Neural progenitor cell (in vitro differentiated cells): ENCODE measurements around the gene ZFHX3. TPM values are rescaled to one million over a fixed set of nuclear protein-coding genes. Genes with fewer than 3 reads are reported as not detected.
A peak's percentile ranks its signal among the peaks of the same experiment; 100 is the strongest.

ENCODE experiments used
- DNase-seq: peaks from one replicate; pipeline ENCODE4 v3.0.0-alpha.2; 2016; ENCODE audit warnings: low spot score
- H2AFZ ChIP-seq: fragments of 200-600 bp; sonication (generic); replicated peaks from 2 replicates; pipeline ENCODE4 v1.6.1; 2016; ENCODE audit warnings: antibody characterized with exemption
- H3F3A ChIP-seq: fragments of 200-600 bp; sonication (generic); 2 replicates; pipeline ENCODE4 v1.6.1; 2016; ENCODE audit warnings: antibody characterized with exemption, low read depth
- H3K27ac ChIP-seq: fragments of 200-600 bp; sonication (generic); 2 replicates; pipeline ENCODE4 v1.5.1; 2016; ENCODE audit warnings: mild to moderate bottlenecking
- H3K27me3 ChIP-seq: fragments of 200-600 bp; sonication (generic); 2 replicates; pipeline ENCODE4 v1.6.1; 2016; ENCODE audit warnings: mild to moderate bottlenecking, moderate library complexity
- H3K36me3 ChIP-seq: fragments of 200-600 bp; sonication (generic); 2 replicates; pipeline ENCODE4 v1.5.1; 2016
- H3K4me1 ChIP-seq: fragments of 200-600 bp; sonication (generic); 2 replicates; pipeline ENCODE4 v1.6.1; 2016; ENCODE audit warnings: mixed run types
- H3K4me2 ChIP-seq: fragments of 200-600 bp; sonication (generic); 2 replicates; pipeline ENCODE4 v1.6.1; 2016
- H3K4me3 ChIP-seq: fragments of 200-600 bp; sonication (generic); 2 replicates; pipeline ENCODE4 v1.5.1; 2016
- H3K79me2 ChIP-seq: fragments of 200-600 bp; sonication (generic); 2 replicates; pipeline ENCODE4 v1.6.1; 2016; ENCODE audit warnings: low read depth
- H3K9ac ChIP-seq: fragments of 200-600 bp; sonication (generic); 2 replicates; pipeline ENCODE4 v1.6.1; 2016
- H3K9me3 ChIP-seq: fragments of 200-600 bp; sonication (generic); 2 replicates; pipeline ENCODE4 v1.5.1; 2016; ENCODE audit warnings: low read depth
- H4K20me1 ChIP-seq: fragments of 200-600 bp; sonication (generic); 2 replicates; pipeline ENCODE4 v1.6.1; 2016; ENCODE audit warnings: low read depth
- H3K27ac Mint-ChIP-seq: 3 replicates; pipeline ENCODE4 v1.8.0; 2021; ENCODE audit warnings: mixed read lengths
- H3K27me3 Mint-ChIP-seq: 2 replicates; pipeline ENCODE4 v1.8.0; 2022; ENCODE audit warnings: low read depth, mild to moderate bottlenecking, inconsistent platforms, moderate library complexity, mixed read lengths; ENCODE audit not compliant: insufficient read depth
- H3K36me3 Mint-ChIP-seq: 3 replicates; pipeline ENCODE4 v1.8.0; 2021; ENCODE audit warnings: mixed read lengths
- H3K4me1 Mint-ChIP-seq: 3 replicates; pipeline ENCODE4 v1.8.0; 2021; ENCODE audit warnings: mixed read lengths
- H3K4me3 Mint-ChIP-seq: 3 replicates; pipeline ENCODE4 v1.8.0; 2021; ENCODE audit warnings: mild to moderate bottlenecking, moderate library complexity, mixed read lengths
- H3K9me3 Mint-ChIP-seq: 3 replicates; pipeline ENCODE4 v1.8.0; 2020; ENCODE audit warnings: mixed read lengths
- EZH2 ChIP-seq: fragments of 200-600 bp; sonication (generic); IDR thresholded peaks from 2 replicates; pipeline ENCODE4 v1.6.1; 2017; ENCODE audit warnings: antibody characterized with exemption, mild to moderate bottlenecking, moderate library complexity
- EZH2phosphoT487 ChIP-seq: fragments of 200-600 bp; sonication (generic); IDR thresholded peaks from 2 replicates; pipeline ENCODE4 v1.6.1; 2017; ENCODE audit warnings: antibody characterized with exemption
- total RNA-seq: library from RNA; depleted of rRNA; stranded (reverse); fragments of >200 nt; gene quantifications from 2 replicates; pipeline ENCODE4 v1.2.3, GENCODE V29; 2015; ENCODE audit warnings: low replicate concordance
- TF ChIP-seq, protein P1 (sequence below): fragments of 200-600 bp; sonication (generic); IDR thresholded peaks from 2 replicates; pipeline ENCODE4 v1.5.1; 2017; ENCODE audit warnings: antibody characterized with exemption, mild to moderate bottlenecking

ZFHX3 gene
- total RNA-seq, 1 donor from 2014 or later = 2.4 TPM

DNA sequence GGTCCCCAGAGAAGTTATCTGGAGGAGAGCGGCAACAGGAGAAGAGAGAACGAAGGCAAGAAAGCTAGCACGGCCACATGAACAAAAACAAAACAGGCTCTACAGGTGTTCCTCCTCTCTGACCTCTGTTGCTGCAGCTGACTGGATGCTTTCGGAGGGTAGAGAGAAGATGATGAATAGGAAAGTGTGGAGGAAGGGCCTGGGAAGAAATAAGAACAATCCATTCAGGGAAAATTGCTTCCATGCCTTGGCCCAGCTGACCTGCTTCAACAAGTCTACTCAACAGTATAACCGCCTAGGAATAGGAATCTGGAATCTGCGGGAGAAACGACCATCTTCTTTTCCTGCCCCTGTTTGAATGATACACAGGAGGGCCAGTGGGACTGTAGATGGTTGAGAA is 258.5 kb downstream of the ZFHX3 start:
- Histone ChIP-seq H3K27ac (no peak overlapping the region), H4K20me1 (peaks cover 20% of the 10 kb centered on the region), H3F3A (peaks cover 15% of the 10 kb centered on the region), H3K79me2 (no peaks in the 10 kb centered on the region), H3K9ac (no peak overlapping the region), H3K27me3 (peaks cover 19% of the 10 kb centered on the region), H3K9me3 (no peaks in the 10 kb centered on the region), H3K4me2 (peak overlapping the region; percentile 31), H3K4me1 (peaks cover 46% of the 10 kb centered on the region), H2AFZ (no peak overlapping the region), H3K4me3 (no peak overlapping the region), H3K36me3 (no peaks in the 10 kb centered on the region)
- Mint-ChIP-seq H3K9me3 (no peaks in the 10 kb centered on the region), H3K36me3 (peaks cover 50% of the 10 kb centered on the region), H3K4me1 (peaks cover 60% of the 10 kb centered on the region), H3K4me3 (no peak overlapping the region), H3K27ac (no peak overlapping the region), H3K27me3 (peaks cover 6% of the 10 kb centered on the region)
- DNase-seq = no peak
- TF ChIP-seq EZH2phosphoT487 = no peak
- TF ChIP-seq, protein P1, sequence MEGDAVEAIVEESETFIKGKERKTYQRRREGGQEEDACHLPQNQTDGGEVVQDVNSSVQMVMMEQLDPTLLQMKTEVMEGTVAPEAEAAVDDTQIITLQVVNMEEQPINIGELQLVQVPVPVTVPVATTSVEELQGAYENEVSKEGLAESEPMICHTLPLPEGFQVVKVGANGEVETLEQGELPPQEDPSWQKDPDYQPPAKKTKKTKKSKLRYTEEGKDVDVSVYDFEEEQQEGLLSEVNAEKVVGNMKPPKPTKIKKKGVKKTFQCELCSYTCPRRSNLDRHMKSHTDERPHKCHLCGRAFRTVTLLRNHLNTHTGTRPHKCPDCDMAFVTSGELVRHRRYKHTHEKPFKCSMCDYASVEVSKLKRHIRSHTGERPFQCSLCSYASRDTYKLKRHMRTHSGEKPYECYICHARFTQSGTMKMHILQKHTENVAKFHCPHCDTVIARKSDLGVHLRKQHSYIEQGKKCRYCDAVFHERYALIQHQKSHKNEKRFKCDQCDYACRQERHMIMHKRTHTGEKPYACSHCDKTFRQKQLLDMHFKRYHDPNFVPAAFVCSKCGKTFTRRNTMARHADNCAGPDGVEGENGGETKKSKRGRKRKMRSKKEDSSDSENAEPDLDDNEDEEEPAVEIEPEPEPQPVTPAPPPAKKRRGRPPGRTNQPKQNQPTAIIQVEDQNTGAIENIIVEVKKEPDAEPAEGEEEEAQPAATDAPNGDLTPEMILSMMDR = no peak
- no peak for TF ChIP-seq EZH2

DNA sequence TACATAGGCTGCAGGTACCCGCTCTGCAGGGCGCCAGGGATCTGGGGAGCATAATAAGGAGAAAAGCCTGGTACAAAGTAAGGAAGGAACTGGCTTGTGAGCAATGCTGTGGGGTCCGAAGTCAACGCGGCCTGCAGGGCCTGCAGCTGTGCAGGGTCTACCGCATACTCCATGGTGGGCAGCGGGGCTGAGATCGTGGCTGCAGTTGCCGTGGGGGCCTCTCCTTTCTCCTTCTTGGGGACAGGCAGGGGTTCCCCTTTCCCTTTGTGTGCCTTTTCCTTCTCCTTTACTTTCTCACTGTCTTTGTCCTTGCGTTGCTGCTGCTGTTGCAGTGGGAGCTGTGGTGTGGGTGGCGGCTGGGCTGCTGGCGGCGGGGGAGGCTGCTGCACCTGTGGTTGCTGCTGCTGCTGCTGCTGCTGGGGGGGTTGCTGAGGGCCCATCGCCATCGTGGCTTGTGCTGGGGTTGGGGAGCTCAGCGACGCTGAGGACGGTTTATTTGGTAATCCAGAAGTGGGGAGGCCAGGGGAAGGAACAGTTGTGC is 259.6 kb downstream of the ZFHX3 start:
- Histone ChIP-seq H3K9ac (no peak overlapping the region), H3K27me3 (peaks cover 19% of the 10 kb centered on the region), H3K4me2 (peak overlapping the region; percentile 99), H3K4me3 (peak overlapping the region; percentile 66), H4K20me1 (peaks cover 20% of the 10 kb centered on the region), H3K9me3 (no peaks in the 10 kb centered on the region), H2AFZ (no peak overlapping the region), H3F3A (peaks cover 15% of the 10 kb centered on the region), H3K79me2 (no peaks in the 10 kb centered on the region), H3K4me1 (peaks cover 53% of the 10 kb centered on the region), H3K27ac (no peak overlapping the region), H3K36me3 (no peaks in the 10 kb centered on the region)
- peaks cover 6% of the 10 kb centered on the region for H3K27me3 Mint-ChIP-seq
- peaks cover 43% of the 10 kb centered on the region for H3K36me3 Mint-ChIP-seq
- H3K9me3 Mint-ChIP-seq = no peaks in the 10 kb centered on the region
- H3K4me1 Mint-ChIP-seq = peaks cover 67% of the 10 kb centered on the region
- peak overlapping the region; percentile 95 for H3K27ac Mint-ChIP-seq
- peak; percentile 41 for DNase-seq
- TF ChIP-seq EZH2phosphoT487 (no peak), EZH2 (no peak)
- TF ChIP-seq, protein P1 = no peak
- H3K4me3 Mint-ChIP-seq = peak overlapping the region; percentile 81

DNA sequence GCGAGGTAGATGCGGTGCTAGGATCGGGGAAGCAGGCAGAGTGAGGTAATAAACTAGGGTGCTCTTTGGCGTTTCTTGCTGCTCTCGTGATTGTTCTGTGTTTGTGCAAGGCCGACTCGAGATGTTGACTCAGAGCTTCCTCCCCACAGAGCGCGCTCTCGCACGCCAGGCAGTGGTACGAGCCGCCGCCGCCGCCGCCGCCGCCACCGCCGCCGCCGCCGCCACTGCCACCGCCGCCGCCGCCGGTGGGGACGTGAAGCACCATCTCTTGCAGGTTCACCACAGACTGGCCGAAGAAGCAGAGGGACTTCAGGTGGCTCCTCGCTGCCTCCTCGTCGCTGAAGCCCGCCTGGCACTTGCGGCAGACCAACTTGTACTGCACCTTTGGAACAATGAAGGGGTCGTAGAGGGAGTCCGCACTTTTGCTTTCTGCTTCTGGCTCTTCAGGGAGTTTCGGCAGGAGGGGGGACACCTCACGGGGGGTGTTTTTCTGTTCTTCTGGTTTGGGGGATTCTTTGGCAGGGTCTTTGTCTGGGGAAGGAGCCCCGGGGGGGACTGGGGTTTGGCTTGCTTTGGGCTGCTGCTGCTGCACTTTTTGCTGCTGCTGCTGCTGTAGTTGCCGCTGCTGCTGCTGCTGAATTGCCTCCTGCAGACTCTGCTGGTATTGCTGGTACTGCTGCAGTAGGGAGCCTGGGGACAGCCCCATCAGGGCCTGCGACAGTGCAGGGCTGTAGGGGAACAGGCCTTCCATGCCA is 260.2 kb downstream of the ZFHX3 start:
- DNase-seq = peak; percentile 75
- H3K9me3 Mint-ChIP-seq = no peaks in the 10 kb centered on the region
- peak overlapping the region; percentile 84 for H3K4me3 Mint-ChIP-seq
- Histone ChIP-seq H4K20me1 (peaks cover 20% of the 10 kb centered on the region), H3K9me3 (no peaks in the 10 kb centered on the region), H3K27ac (no peak overlapping the region), H2AFZ (peak overlapping the region; percentile 94), H3K4me3 (peak overlapping the region; percentile 66), H3K4me2 (peak overlapping the region; percentile 99), H3K27me3 (peaks cover 19% of the 10 kb centered on the region), H3K79me2 (no peaks in the 10 kb centered on the region), H3K36me3 (no peaks in the 10 kb centered on the region), H3K4me1 (peaks cover 53% of the 10 kb centered on the region), H3F3A (peaks cover 15% of the 10 kb centered on the region), H3K9ac (no peak overlapping the region)
- H3K27ac Mint-ChIP-seq = peak overlapping the region; percentile 95
- peaks cover 41% of the 10 kb centered on the region for H3K36me3 Mint-ChIP-seq
- peaks cover 67% of the 10 kb centered on the region for H3K4me1 Mint-ChIP-seq
- peaks cover 4% of the 10 kb centered on the region for H3K27me3 Mint-ChIP-seq
- TF ChIP-seq EZH2phosphoT487 (no peak), EZH2 (no peak)
- TF ChIP-seq, protein P1 = no peak
